ENCODE measurements around the gene C10orf67.

GRCh38 chr10:23156447-23157150 is 188.0 kb downstream of the C10orf67 start:
- no peak for TF ChIP-seq CTCF (conservative IDR thresholded peaks at IDR 0.05; ENCODE audit: low read depth in 2 of 2)
- no peak for TF ChIP-seq NANOG (IDR thresholded peaks at IDR 0.05; ENCODE audit: borderline replicate concordance)
- no peak for TF ChIP-seq EZH2 (IDR thresholded peaks at IDR 0.05; ENCODE audit: low read depth, unreplicated experiment)
